Trophoblast cell (in vitro differentiated cells and primary cell): Measurements from ENCODE around the gene HOXA10.

ENCODE experiments used
- DNase-seq, 2 donors: peaks; one replicate each; pipeline ENCODE4 v3.0.0-alpha.2; 2016
- H2AFZ ChIP-seq: 2 replicates; pipeline ENCODE4 v1.6.1; 2013; ENCODE audit warnings: low read length, moderate library complexity, mild to moderate bottlenecking; ENCODE audit not compliant: insufficient read depth, poor library complexity
- H2AK5ac ChIP-seq: 2 replicates; pipeline ENCODE4 v1.6.1; 2013; ENCODE audit warnings: mild to moderate bottlenecking, low read length
- H2BK120ac ChIP-seq: 2 replicates; pipeline ENCODE4 v1.6.1; 2013; ENCODE audit warnings: low read length, mild to moderate bottlenecking, moderate library complexity; ENCODE audit not compliant: insufficient read depth, poor library complexity
- H2BK12ac ChIP-seq: 2 replicates; pipeline ENCODE4 v1.6.1; 2013; ENCODE audit warnings: mild to moderate bottlenecking, low read length, moderate library complexity
- H2BK5ac ChIP-seq: 2 replicates; pipeline ENCODE4 v1.6.1; 2013; ENCODE audit warnings: low read length, low read depth, moderate library complexity, mild to moderate bottlenecking; ENCODE audit not compliant: poor library complexity
- H3K14ac ChIP-seq: 2 replicates; pipeline ENCODE4 v1.6.1; 2013; ENCODE audit warnings: mild to moderate bottlenecking, low read length
- H3K18ac ChIP-seq: 2 replicates; pipeline ENCODE4 v1.6.1; 2013; ENCODE audit warnings: mild to moderate bottlenecking, low read length
- H3K23ac ChIP-seq: 2 replicates; pipeline ENCODE4 v1.6.1; 2013; ENCODE audit warnings: low read length
- H3K27ac ChIP-seq: 2 replicates; pipeline ENCODE4 v1.5.1; 2013; ENCODE audit warnings: low read depth, mild to moderate bottlenecking, inconsistent platforms, low read length, moderate library complexity
- H3K27me3 ChIP-seq: 2 replicates; pipeline ENCODE4 v1.6.1; 2013; ENCODE audit warnings: inconsistent platforms, mild to moderate bottlenecking, low read length, moderate library complexity; ENCODE audit not compliant: insufficient read depth
- H3K36me3 ChIP-seq, 2 experiments: 1 replicate in 1 of 2; 2 replicates in 1 of 2; pipeline ENCODE4 v1.6.1; 2013; ENCODE audit warnings: low read length in 2 of 2, mild to moderate bottlenecking in 2 of 2, moderate library complexity in 1 of 2; ENCODE audit not compliant: insufficient read depth in 2 of 2, control insufficient read depth in 1 of 2
- H3K4ac ChIP-seq: 2 replicates; pipeline ENCODE4 v1.6.1; 2013; ENCODE audit warnings: low read depth, mild to moderate bottlenecking, low read length, moderate library complexity
- H3K4me1 ChIP-seq, 2 experiments: 1 replicate in 1 of 2; 2 replicates in 1 of 2; pipeline ENCODE4 v1.6.1; 2013; ENCODE audit warnings: low read length in 2 of 2, mild to moderate bottlenecking in 2 of 2, moderate library complexity in 1 of 2; ENCODE audit not compliant: insufficient read depth in 2 of 2, control insufficient read depth in 1 of 2
- H3K4me2 ChIP-seq: 2 replicates; pipeline ENCODE4 v1.6.1; 2013; ENCODE audit warnings: inconsistent platforms, mild to moderate bottlenecking, low read length, moderate library complexity
- H3K4me3 ChIP-seq: 2 replicates; pipeline ENCODE4 v1.5.1; 2013; ENCODE audit warnings: mild to moderate bottlenecking, low read depth, low read length, inconsistent platforms
- H3K79me1 ChIP-seq: one replicate; pipeline ENCODE4 v1.6.1; 2013; ENCODE audit warnings: low read length
- H3K79me2 ChIP-seq: 2 replicates; pipeline ENCODE4 v1.6.1; 2013; ENCODE audit warnings: low read length, mild to moderate bottlenecking; ENCODE audit not compliant: control insufficient read depth, insufficient read depth, poor library complexity
- H3K9ac ChIP-seq: 2 replicates; pipeline ENCODE4 v1.6.1; 2013; ENCODE audit warnings: mild to moderate bottlenecking, low read length
- H3K9me3 ChIP-seq: 2 replicates; pipeline ENCODE4 v1.6.1; 2013; ENCODE audit warnings: low read depth, mild to moderate bottlenecking, control low read depth, inconsistent platforms, low read length; ENCODE audit not compliant: insufficient read depth
- H4K12ac ChIP-seq: 2 replicates; pipeline ENCODE4 v1.6.1; 2013; ENCODE audit warnings: low read depth, mild to moderate bottlenecking, low read length, moderate library complexity
- H4K8ac ChIP-seq: 2 replicates; pipeline ENCODE4 v1.6.1; 2013; ENCODE audit warnings: low read depth, mild to moderate bottlenecking, low read length, moderate library complexity
- H4K91ac ChIP-seq: one replicate; pipeline ENCODE4 v1.6.1; 2013; ENCODE audit warnings: low read depth, mild to moderate bottlenecking, low read length, moderate library complexity
- WGBS: extraction: QIAGEN DNeasy Blood & Tissue Kit; methylation state at CpG from one replicate; pipeline ENCODE4 v1.1.7; 2013; ENCODE audit warnings: missing lambda C conversion rate; ENCODE audit not compliant: insufficient read length, insufficient coverage; ENCODE audit errors: extremely low coverage; 5-methylcytosine and 5-hydroxymethylcytosine counted together

The HOXA10 gene

GRCh38 chr7:27171325-27171636 is 2.8 kb downstream of the HOXA10 start:
- DNase-seq, result no peak
- H3K23ac ChIP-seq, result no peak overlapping the region
- no peak overlapping the region for H4K8ac ChIP-seq
- H3K18ac ChIP-seq, result no peak overlapping the region
- peaks cover 48% of the 10 kb centered on the region for H3K9me3 ChIP-seq
- H2BK5ac ChIP-seq, result no peak overlapping the region
- no peak overlapping the region for H4K12ac ChIP-seq
- H3K79me2 ChIP-seq, result no peaks in the 10 kb centered on the region
- no peak overlapping the region for H3K9ac ChIP-seq
- no peak overlapping the region for H2AFZ ChIP-seq
- peaks cover 6 to 20% of the 10 kb centered on the region in 2 experiments for H3K4me1 ChIP-seq
- H3K4me2 ChIP-seq, result no peak overlapping the region
- no peak overlapping the region for H2AK5ac ChIP-seq
- H3K27me3 ChIP-seq, result peaks cover 91% of the 10 kb centered on the region
- no peak overlapping the region for H2BK120ac ChIP-seq
- no peak overlapping the region for H2BK12ac ChIP-seq
- H3K36me3 ChIP-seq, result no peaks in the 10 kb centered on the region
- no peak overlapping the region for H3K27ac ChIP-seq
- WGBS, result no CpG with 5 or more reads among the region's 8 CpGs
- no peaks in the 10 kb centered on the region for H3K79me1 ChIP-seq
- no peak overlapping the region for H3K4ac ChIP-seq
- H3K4me3 ChIP-seq, result no peak overlapping the region
- H4K91ac ChIP-seq, result no peak overlapping the region
- no peak overlapping the region for H3K14ac ChIP-seq

- H3K36me3 ChIP-seq, result no peaks in the 10 kb centered on the region
- no peak for DNase-seq
- no peak overlapping the region for H4K8ac ChIP-seq
- H3K23ac ChIP-seq, result no peak overlapping the region
- H3K18ac ChIP-seq, result no peak overlapping the region
- no peak overlapping the region for H2BK5ac ChIP-seq
- H2BK120ac ChIP-seq, result no peak overlapping the region
- H3K27me3 ChIP-seq, result peaks cover 91% of the 10 kb centered on the region
- H3K4me2 ChIP-seq, result no peak overlapping the region
- no peak overlapping the region for H4K12ac ChIP-seq
- H3K79me1 ChIP-seq, result no peaks in the 10 kb centered on the region
- H4K91ac ChIP-seq, result no peak overlapping the region
- no peaks in the 10 kb centered on the region for H3K79me2 ChIP-seq
- H3K27ac ChIP-seq, result no peak overlapping the region
- no peak overlapping the region for H2BK12ac ChIP-seq
- H3K4me3 ChIP-seq, result no peak overlapping the region
- peaks cover 49% of the 10 kb centered on the region for H3K9me3 ChIP-seq
- no peak overlapping the region for H3K14ac ChIP-seq
- H3K4ac ChIP-seq, result no peak overlapping the region
- peaks cover 6 to 20% of the 10 kb centered on the region in 2 experiments for H3K4me1 ChIP-seq
- H2AFZ ChIP-seq, result no peak overlapping the region
- no peak overlapping the region for H3K9ac ChIP-seq
- no CpG with 5 or more reads among the region's 11 CpGs for WGBS
- no peak overlapping the region for H2AK5ac ChIP-seq
These were observed 3.4 kb downstream of the HOXA10 start for GRCh38 chr7:27170426-27171324.

GRCh38 chr7:27169658-27170425 is 4.3 kb downstream of the HOXA10 start:
- Histone ChIP-seq H3K14ac (no peak overlapping the region), H3K4ac (no peak overlapping the region), H2BK12ac (no peak overlapping the region), H4K91ac (no peak overlapping the region), H3K79me2 (no peaks in the 10 kb centered on the region), H3K23ac (no peak overlapping the region), H3K27me3 (peaks cover 91% of the 10 kb centered on the region), H2BK120ac (no peak overlapping the region), H2BK5ac (no peak overlapping the region), H2AFZ (no peak overlapping the region), H4K8ac (no peak overlapping the region), H2AK5ac (no peak overlapping the region), H3K4me2 (peak overlapping the region; percentile 27), H3K9ac (no peak overlapping the region), H3K9me3 (peaks cover 49% of the 10 kb centered on the region), H3K4me1 (peaks cover 6 to 20% of the 10 kb centered on the region in 2 experiments), H3K18ac (no peak overlapping the region), H4K12ac (no peak overlapping the region), H3K79me1 (no peaks in the 10 kb centered on the region), H3K36me3 (no peaks in the 10 kb centered on the region), H3K4me3 (no peak overlapping the region), H3K27ac (no peak overlapping the region)
- DNase-seq, result peak; percentile 43 to 70
- WGBS, result no CpG with 5 or more reads among the region's 46 CpGs

GRCh38 chr7:27168265-27168947 is 5.7 kb downstream of the HOXA10 start:
- no peak overlapping the region for H2BK5ac ChIP-seq
- no peak overlapping the region for H3K27ac ChIP-seq
- no peak overlapping the region for H4K12ac ChIP-seq
- no peak for DNase-seq
- H3K18ac ChIP-seq, result no peak overlapping the region
- H3K79me2 ChIP-seq, result no peaks in the 10 kb centered on the region
- no peak overlapping the region for H2AK5ac ChIP-seq
- no peak overlapping the region for H3K4me2 ChIP-seq
- peaks cover 91% of the 10 kb centered on the region for H3K27me3 ChIP-seq
- no peak overlapping the region for H3K9ac ChIP-seq
- H3K4me1 ChIP-seq, result peaks cover 4 to 13% of the 10 kb centered on the region in 2 experiments
- no peak overlapping the region for H4K8ac ChIP-seq
- H2BK120ac ChIP-seq, result no peak overlapping the region
- no peak overlapping the region for H3K14ac ChIP-seq
- H3K4me3 ChIP-seq, result no peak overlapping the region
- peaks cover 47% of the 10 kb centered on the region for H3K9me3 ChIP-seq
- H3K36me3 ChIP-seq, result no peaks in the 10 kb centered on the region
- no CpG with 5 or more reads among the region's 25 CpGs for WGBS
- no peak overlapping the region for H4K91ac ChIP-seq
- no peak overlapping the region for H3K4ac ChIP-seq
- H2BK12ac ChIP-seq, result no peak overlapping the region
- H2AFZ ChIP-seq, result no peak overlapping the region
- no peak overlapping the region for H3K23ac ChIP-seq
- no peaks in the 10 kb centered on the region for H3K79me1 ChIP-seq
